SK-N-SH (cell line): ENCODE data around the gene TDRD10. TPM values are rescaled to one million over a fixed set of nuclear protein-coding genes. Genes with fewer than 3 reads are reported as not detected.

Experiments
- CTCF ChIA-PET: fragments of 300-600, 350-600 bp; formaldehyde crosslinking; extraction: SDS; loops from one replicate; lab custom pipeline; 2021; lab: Yijun Ruan, JAX
- POLR2A ChIA-PET: fragments of 350-600 bp; sonication (Branson Sonifier 250); formaldehyde crosslinking; extraction: SDS; loops from one replicate; lab custom pipeline; 2020; ENCODE audit warnings: antibody characterized with exemption, inconsistent platforms; lab: Yijun Ruan, JAX
- DNase-seq: peaks from one replicate; pipeline ENCODE4 v3.0.0; 2012
- H2AFZ ChIP-seq: fragments of 200-600 bp; sonication (generic); 2 replicates; pipeline ENCODE4 v1.8.1; 2016; ENCODE audit warnings: antibody characterized with exemption, mild to moderate bottlenecking, low read depth
- H3F3A ChIP-seq: fragments of 200-600 bp; sonication (generic); replicated peaks from 2 replicates; pipeline ENCODE3; 2016; ENCODE audit warnings: antibody characterized with exemption, mild to moderate bottlenecking; ENCODE audit not compliant: insufficient read depth
- H3K27ac ChIP-seq, 2 experiments: fragments of 200-500 bp in 1 of 2; fragments of 200-600 bp in 1 of 2; sonication (Bioruptor generic) in 1 of 2; sonication (generic), shearing (Covaris generic) in 1 of 2; 2 replicates each; pipeline versions ENCODE4 v1.5.1 to v1.6.1; 2014 to 2016; ENCODE audit warnings: low read depth in 2 of 2, inconsistent platforms in 1 of 2, low read length in 1 of 2, mild to moderate bottlenecking in 1 of 2, mixed read lengths in 1 of 2
- H3K27me3 ChIP-seq: fragments of 200-600 bp; sonication (generic), shearing (Covaris generic); 2 replicates; pipeline ENCODE4 v1.6.1; 2016; ENCODE audit warnings: mixed run types; ENCODE audit not compliant: insufficient read depth
- H3K36me3 ChIP-seq, 2 experiments: fragments of 200-500 bp in 1 of 2; fragments of 200-600 bp in 1 of 2; sonication (Bioruptor generic) in 1 of 2; sonication (generic) in 1 of 2; replicated peaks in 1 of 2; 2 replicates each; pipeline versions ENCODE3 to v1.5.1; 2014 to 2016; ENCODE audit warnings: low read length in 1 of 2, mild to moderate bottlenecking in 1 of 2; ENCODE audit not compliant: insufficient read depth in 2 of 2, control insufficient read depth in 1 of 2
- H3K4me1 ChIP-seq, 2 experiments: fragments of 200-500 bp in 1 of 2; fragments of 200-600 bp in 1 of 2; sonication (Bioruptor generic) in 1 of 2; sonication (generic), shearing (Covaris generic) in 1 of 2; 2 replicates each; pipeline versions ENCODE4 v1.5.1 to v1.6.1; 2014 to 2016; ENCODE audit warnings: low read depth in 1 of 2, low read length in 1 of 2, mixed run types in 1 of 2; ENCODE audit not compliant: insufficient read depth in 2 of 2, control insufficient read depth in 1 of 2
- H3K4me2 ChIP-seq: fragments of 200-600 bp; sonication (generic), shearing (Covaris generic); 2 replicates; pipeline ENCODE4 v1.6.1; 2017; ENCODE audit warnings: mixed run types
- H3K4me3 ChIP-seq, 2 experiments: fragments of 200-500 bp in 1 of 2; fragments of 200-600 bp in 1 of 2; sonication (Bioruptor generic) in 1 of 2; sonication (generic), shearing (Covaris generic) in 1 of 2; 2 replicates each; pipeline versions ENCODE4 v1.5.1 to v1.8.1; 2014 to 2016; ENCODE audit warnings: low read depth in 2 of 2, inconsistent platforms in 1 of 2, low read length in 1 of 2, mild to moderate bottlenecking in 1 of 2, mixed read lengths in 1 of 2, moderate library complexity in 1 of 2
- H3K79me2 ChIP-seq: fragments of 200-600 bp; sonication (generic); 2 replicates; pipeline ENCODE4 v1.8.1; 2017; ENCODE audit warnings: mild to moderate bottlenecking; ENCODE audit not compliant: insufficient read depth
- H3K9ac ChIP-seq: fragments of 200-600 bp; sonication (generic); 2 replicates; pipeline ENCODE4 v1.6.1; 2017; ENCODE audit warnings: mixed run types
- H3K9me2 ChIP-seq: fragments of 200-600 bp; sonication (generic); 2 replicates; pipeline ENCODE4 v1.6.1; 2017; ENCODE audit warnings: mixed run types
- H3K9me3 ChIP-seq: fragments of 200-600 bp; sonication (generic); 2 replicates; pipeline ENCODE4 v1.6.1; 2017; ENCODE audit warnings: mixed run types, mild to moderate bottlenecking, moderate library complexity
- H4K20me1 ChIP-seq: fragments of 200-600 bp; sonication (generic); 2 replicates; pipeline ENCODE4 v1.6.1; 2017; ENCODE audit warnings: mild to moderate bottlenecking, mixed run types; ENCODE audit not compliant: insufficient read depth
- EP300 ChIP-seq, 2 experiments: IDR thresholded peaks; 2 replicates each; pipeline versions ENCODE4 v1.4.0 to v1.6.1; 2012; ENCODE audit warnings: borderline replicate concordance in 1 of 2, low read depth in 1 of 2, low read length in 1 of 2
- FOXJ3 ChIP-seq: sonication (generic); formaldehyde crosslinking; IDR thresholded peaks from 2 replicates; pipeline ENCODE4 v1.5.1; 2020; ENCODE audit warnings: mild to moderate bottlenecking, missing genetic modification reagents
- FOXM1 ChIP-seq: IDR thresholded peaks from 2 replicates; pipeline ENCODE4 v1.4.0; 2012; ENCODE audit warnings: low read depth, mild to moderate bottlenecking
- GABPA ChIP-seq: IDR thresholded peaks from 2 replicates; pipeline ENCODE4 v1.4.0; 2012; ENCODE audit warnings: low read depth, mild to moderate bottlenecking
- GATA2 ChIP-seq: sonication (generic); formaldehyde crosslinking; IDR thresholded peaks from 2 replicates; pipeline ENCODE4 v1.5.0; 2020; ENCODE audit warnings: mild to moderate bottlenecking, missing genetic modification reagents
- IRF3 ChIP-seq: fragments of 150-350 bp; IDR thresholded peaks from 2 replicates; pipeline ENCODE4 v1.6.1; 2016; ENCODE audit warnings: mild to moderate bottlenecking, low read depth, low read length
- MEF2A ChIP-seq: IDR thresholded peaks from 2 replicates; pipeline ENCODE4 v1.4.0; 2012; ENCODE audit warnings: low read depth, borderline replicate concordance
- MXI1 ChIP-seq: IDR thresholded peaks from 2 replicates; pipeline ENCODE4 v1.6.1; 2012; ENCODE audit warnings: mild to moderate bottlenecking, low read depth, low read length, improper control_type of control experiment
- PBX3 ChIP-seq: IDR thresholded peaks from 2 replicates; pipeline ENCODE4; 2012
- RAD21 ChIP-seq: IDR thresholded peaks from 2 replicates; pipeline ENCODE4 v1.6.1; 2012; ENCODE audit warnings: mild to moderate bottlenecking, low read length
- RCOR1 ChIP-seq: fragments of 150-350 bp; IDR thresholded peaks from 2 replicates; pipeline ENCODE4 v1.6.1; 2017; ENCODE audit warnings: antibody characterized with exemption, low read length
- REST ChIP-seq: IDR thresholded peaks from 2 replicates; pipeline ENCODE4 v1.6.1; 2012; ENCODE audit warnings: mild to moderate bottlenecking, low read depth, low read length, moderate library complexity
- RFX5 ChIP-seq: IDR thresholded peaks from 2 replicates; pipeline ENCODE4 v1.6.1; 2012; ENCODE audit warnings: mild to moderate bottlenecking, improper control_type of control experiment, low read length
- RXRA ChIP-seq: IDR thresholded peaks from 2 replicates; pipeline ENCODE4 v1.4.0; 2012; ENCODE audit warnings: low read depth, mild to moderate bottlenecking, borderline replicate concordance
- SIN3A ChIP-seq: IDR thresholded peaks from 2 replicates; pipeline ENCODE4 v1.6.1; 2012; ENCODE audit warnings: low read depth, mild to moderate bottlenecking, low read length, moderate library complexity, borderline replicate concordance
- TAF1 ChIP-seq: IDR thresholded peaks from 2 replicates; pipeline ENCODE4 v1.6.1; 2012; ENCODE audit warnings: low read depth, mild to moderate bottlenecking, low read length, moderate library complexity, borderline replicate concordance
- YY1 ChIP-seq: IDR thresholded peaks from 2 replicates; pipeline ENCODE4 v1.4.0; 2012; ENCODE audit warnings: low read depth, mild to moderate bottlenecking
- WGBS: methylation state at CpG from one replicate; pipeline ENCODE4 v1.1.6; 2017; ENCODE audit warnings: low lambda C conversion rate; 5-methylcytosine and 5-hydroxymethylcytosine counted together
- polyA plus RNA-seq, 3 experiments: library from polyadenylated mRNA; depleted of rRNA; stranded (reverse); fragments of >200 nt; gene quantifications; 2 replicates each; pipeline ENCODE4 v1.2.3, GENCODE V29; 2012
- TF ChIP-seq, protein P1 (sequence below): IDR thresholded peaks from 2 replicates; pipeline ENCODE4 v1.4.0; 2012; ENCODE audit warnings: low read depth
- TF ChIP-seq, protein P2 (sequence below): IDR thresholded peaks from 2 replicates; pipeline ENCODE4 v1.4.0; 2012; ENCODE audit warnings: low read depth, borderline replicate concordance

The TDRD10 gene
- polyA plus RNA-seq, 1 of the 3 experiments (the other 2 are of a cell fraction): not detected

GRCh38 chr1:154503898-154504297 is 1.9 kb downstream of the TDRD10 start:
- Histone ChIP-seq H3K9me3 (no peaks in the 10 kb centered on the region), H3K4me1 (no peaks in the 10 kb centered on the region), H3K4me3 (no peak overlapping the region), H3K4me2 (no peak overlapping the region), H3K27ac (no peak overlapping the region), H3K36me3 (no peaks in the 10 kb centered on the region), H2AFZ (no peak overlapping the region), H3K9me2 (no peaks in the 10 kb centered on the region), H3K9ac (no peak overlapping the region), H3K27me3 (peaks cover 63% of the 10 kb centered on the region), H3F3A (no peaks in the 10 kb centered on the region), H3K79me2 (no peaks in the 10 kb centered on the region), H4K20me1 (no peaks in the 10 kb centered on the region)
- TF ChIP-seq REST: no peak
- TF ChIP-seq SIN3A: no peak
- TF ChIP-seq RFX5: no peak
- TF ChIP-seq, protein P1, sequence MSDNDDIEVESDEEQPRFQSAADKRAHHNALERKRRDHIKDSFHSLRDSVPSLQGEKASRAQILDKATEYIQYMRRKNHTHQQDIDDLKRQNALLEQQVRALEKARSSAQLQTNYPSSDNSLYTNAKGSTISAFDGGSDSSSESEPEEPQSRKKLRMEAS: no peak
- TF ChIP-seq PBX3: no peak
- no peak for TF ChIP-seq GATA2 (CRISPR knock-in tag)
- TF ChIP-seq YY1: no peak
- TF ChIP-seq MEF2A: no peak
- no peak for TF ChIP-seq IRF3
- TF ChIP-seq RCOR1: no peak
- TF ChIP-seq EP300 (IDR thresholded peaks at IDR 0.05; ENCODE audit: borderline replicate concordance in 1 of 2, low read depth in 1 of 2, low read length in 1 of 2): no peak
- no peak for TF ChIP-seq RAD21
- TF ChIP-seq TAF1: no peak
- TF ChIP-seq FOXJ3 (CRISPR knock-in tag): no peak
- TF ChIP-seq FOXM1: no peak
- TF ChIP-seq, protein P2, sequence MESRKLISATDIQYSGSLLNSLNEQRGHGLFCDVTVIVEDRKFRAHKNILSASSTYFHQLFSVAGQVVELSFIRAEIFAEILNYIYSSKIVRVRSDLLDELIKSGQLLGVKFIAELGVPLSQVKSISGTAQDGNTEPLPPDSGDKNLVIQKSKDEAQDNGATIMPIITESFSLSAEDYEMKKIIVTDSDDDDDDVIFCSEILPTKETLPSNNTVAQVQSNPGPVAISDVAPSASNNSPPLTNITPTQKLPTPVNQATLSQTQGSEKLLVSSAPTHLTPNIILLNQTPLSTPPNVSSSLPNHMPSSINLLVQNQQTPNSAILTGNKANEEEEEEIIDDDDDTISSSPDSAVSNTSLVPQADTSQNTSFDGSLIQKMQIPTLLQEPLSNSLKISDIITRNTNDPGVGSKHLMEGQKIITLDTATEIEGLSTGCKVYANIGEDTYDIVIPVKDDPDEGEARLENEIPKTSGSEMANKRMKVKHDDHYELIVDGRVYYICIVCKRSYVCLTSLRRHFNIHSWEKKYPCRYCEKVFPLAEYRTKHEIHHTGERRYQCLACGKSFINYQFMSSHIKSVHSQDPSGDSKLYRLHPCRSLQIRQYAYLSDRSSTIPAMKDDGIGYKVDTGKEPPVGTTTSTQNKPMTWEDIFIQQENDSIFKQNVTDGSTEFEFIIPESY: no peak
- no peak for TF ChIP-seq RXRA
- TF ChIP-seq GABPA: no peak
- TF ChIP-seq MXI1: no peak
- ChIA-PET CTCF (interaction anchor here (1.2 to 1.8 kb wide), 3 partner anchors 23 to 43 kb away, joined by 3 to 5 read pairs (median 4); no protein-coding TSS in a partner anchor), POLR2A (no interaction called here)
- 78% methylated on average over 5 of the region's 5 CpGs for WGBS
- no peak for DNase-seq
